A673 (cell line): ENCODE measurements around the gene ALDOB. TPM values are rescaled to one million over a fixed set of nuclear protein-coding genes. Genes with fewer than 3 reads are reported as not detected.

ENCODE experiments used
- BruUV-seq: library from RNA; stranded (reverse); fragments of 400-500 nt; replicated peaks from 2 replicates; lab custom pipeline; 2021; lab: Mats Ljungman, UMichigan
- CTCF ChIA-PET: fragments of 300-600 bp; sonication (Branson Sonifier 250); formaldehyde crosslinking; loops from one replicate; lab custom pipeline; 2022; ENCODE audit warnings: antibody characterized with exemption; lab: Charles Lee
- POLR2A ChIA-PET: fragments of 300-600 bp; sonication (Branson Sonifier 250); formaldehyde crosslinking; loops from one replicate; lab custom pipeline; 2022; ENCODE audit warnings: antibody characterized with exemption; ENCODE audit not compliant: low non-redundant PET; lab: Charles Lee
- DNase-seq: peaks from one replicate; pipeline ENCODE4 v3.0.0-alpha.2; 2015; ENCODE audit warnings: low spot score
- H3K27ac ChIP-seq: fragments of 200-600 bp; sonication (generic); 2 replicates; pipeline ENCODE4 v1.5.1; 2016; ENCODE audit warnings: mixed run types, low read depth, mild to moderate bottlenecking, mixed read lengths, antibody characterized with exemption, low read length; ENCODE audit not compliant: poor library complexity, severe bottlenecking
- H3K27me3 ChIP-seq: fragments of 200-600 bp; sonication (generic); replicated peaks from 2 replicates; pipeline ENCODE4 v1.6.1; 2017; ENCODE audit warnings: mixed run types, low read depth, mild to moderate bottlenecking, mixed read lengths, antibody characterized with exemption, low read length; ENCODE audit not compliant: insufficient read depth, poor library complexity
- H3K36me3 ChIP-seq: fragments of 200-600 bp; sonication (generic); 2 replicates; pipeline ENCODE4 v1.6.1; 2016; ENCODE audit warnings: mixed run types, mild to moderate bottlenecking, mixed read lengths, antibody characterized with exemption, low read length; ENCODE audit not compliant: insufficient read depth, poor library complexity, severe bottlenecking
- H3K4me1 ChIP-seq: fragments of 200-600 bp; sonication (generic); 2 replicates; pipeline ENCODE4 v1.6.1; 2017; ENCODE audit warnings: mixed run types, mild to moderate bottlenecking, mixed read lengths, antibody characterized with exemption, low read length; ENCODE audit not compliant: insufficient read depth, poor library complexity, severe bottlenecking
- H3K4me3 ChIP-seq: fragments of 200-600 bp; sonication (generic); 2 replicates; pipeline ENCODE4 v1.5.1; 2016; ENCODE audit warnings: low read depth, mixed run types, mild to moderate bottlenecking, mixed read lengths, low read length; ENCODE audit not compliant: poor library complexity, severe bottlenecking
- H3K9me3 ChIP-seq: fragments of 200-600 bp; sonication (generic); 2 replicates; pipeline ENCODE4 v1.6.1; 2016; ENCODE audit warnings: mixed run types, low read depth, mild to moderate bottlenecking, mixed read lengths, antibody characterized with exemption, low read length; ENCODE audit not compliant: poor library complexity, severe bottlenecking
- CTCF ChIP-seq: fragments of 300-800, 200-600 bp; sonication (generic); conservative IDR thresholded peaks from 2 replicates; pipeline ENCODE4 v1.5.1; 2017; ENCODE audit warnings: low read depth, mild to moderate bottlenecking, antibody characterized with exemption, low read length, moderate library complexity, mixed read lengths
- EZH2 ChIP-seq: fragments of 200-600 bp; sonication (generic); IDR thresholded peaks from 2 replicates; pipeline ENCODE4 v1.6.1; 2017; ENCODE audit warnings: borderline replicate concordance, low read depth, mild to moderate bottlenecking, mixed read lengths, antibody characterized with exemption, low read length; ENCODE audit not compliant: poor library complexity, severe bottlenecking
- intact Hi-C: fragments of 100-400 bp; cut with micrococcal nuclease; formaldehyde crosslinking; loops from one replicate; pipeline ENCODE4 v1.10.0; 2022; ENCODE audit not compliant: unreplicated experiment
- total RNA-seq: library from RNA; stranded (reverse); gene quantifications from 2 replicates; pipeline ENCODE4 v1.2.3, GENCODE V29; 2021

The ALDOB gene
- total RNA-seq, 1 experiment from 2014 or later, result not detected

- Histone ChIP-seq H3K27ac (no peak overlapping the region), H3K4me3 (no peak overlapping the region), H3K36me3 (no peaks in the 10 kb centered on the region), H3K27me3 (peaks cover 14% of the 10 kb centered on the region), H3K4me1 (no peaks in the 10 kb centered on the region), H3K9me3 (peaks cover 10% of the 10 kb centered on the region)
- intact Hi-C loops, result no loop called here
- TF ChIP-seq EZH2, result no peak
- TF ChIP-seq CTCF, result no peak
- no peak for DNase-seq
- BruUV-seq, result no TSS peak
- ChIA-PET CTCF (no interaction called here), POLR2A (no interaction called here)
Measured at GRCh38 chr9:101417977-101418376, 17.6 kb downstream of the ALDOB start.

DNA sequence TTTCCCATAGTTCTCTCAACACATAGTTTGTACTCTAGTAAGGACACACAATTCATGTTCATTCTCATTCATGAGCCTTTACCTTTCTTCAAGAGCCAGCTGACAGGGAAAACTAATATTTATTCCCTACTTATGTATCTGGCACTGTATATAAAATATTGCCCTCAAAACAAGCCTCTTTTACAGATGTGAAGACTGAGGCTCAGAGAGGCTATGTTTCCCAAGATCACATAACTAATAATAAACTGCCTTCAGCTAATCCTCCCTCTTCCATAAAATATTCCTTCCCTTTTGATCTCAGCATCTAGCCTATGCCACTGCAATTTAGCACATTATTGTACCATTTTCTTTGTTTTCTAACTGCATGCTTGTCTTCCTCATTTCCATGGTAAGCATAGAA, 18.2 kb downstream of the ALDOB start:
- intact Hi-C loops, result no loop called here
- H3K4me1 ChIP-seq, result no peaks in the 10 kb centered on the region
- H3K36me3 ChIP-seq, result no peaks in the 10 kb centered on the region
- peaks cover 14% of the 10 kb centered on the region for H3K27me3 ChIP-seq
- H3K27ac ChIP-seq, result no peak overlapping the region
- CTCF ChIA-PET, result no interaction called here
- POLR2A ChIA-PET, result no interaction called here
- no peak overlapping the region for H3K4me3 ChIP-seq
- peaks cover 15% of the 10 kb centered on the region for H3K9me3 ChIP-seq
- no peak for DNase-seq
- BruUV-seq, result no TSS peak
- TF ChIP-seq EZH2, result no peak
- no peak for TF ChIP-seq CTCF

GRCh38 chr9:101415578-101415977, 20.0 kb downstream of the ALDOB start:
- Histone ChIP-seq H3K27ac (no peak overlapping the region), H3K36me3 (no peaks in the 10 kb centered on the region), H3K4me3 (no peak overlapping the region), H3K9me3 (peaks cover 24% of the 10 kb centered on the region), H3K4me1 (no peaks in the 10 kb centered on the region), H3K27me3 (peaks cover 8% of the 10 kb centered on the region)
- POLR2A ChIA-PET, result no interaction called here
- no peak for TF ChIP-seq CTCF
- TF ChIP-seq EZH2, result no peak
- intact Hi-C loops, result no loop called here
- CTCF ChIA-PET, result no interaction called here
- DNase-seq, result no peak
- no TSS peak for BruUV-seq
